Activated CD4-positive, alpha-beta T cell treated with anti-CD3 and anti-CD28 coated beads for 24 hours (primary cell): ENCODE results near the gene GRIK4.
"Not testable (repeated sequence)": the region's sequence is repeated elsewhere in the genome, so short reads cannot be mapped to it uniquely, and the experiment has no call there.

Source experiments
- DNase-seq, 2 donors: peaks; one replicate each; pipeline ENCODE4 v3.0.0-alpha.2; 2020; ENCODE audit warnings: low read depth in 2 of 2

The GRIK4 gene

DNA sequence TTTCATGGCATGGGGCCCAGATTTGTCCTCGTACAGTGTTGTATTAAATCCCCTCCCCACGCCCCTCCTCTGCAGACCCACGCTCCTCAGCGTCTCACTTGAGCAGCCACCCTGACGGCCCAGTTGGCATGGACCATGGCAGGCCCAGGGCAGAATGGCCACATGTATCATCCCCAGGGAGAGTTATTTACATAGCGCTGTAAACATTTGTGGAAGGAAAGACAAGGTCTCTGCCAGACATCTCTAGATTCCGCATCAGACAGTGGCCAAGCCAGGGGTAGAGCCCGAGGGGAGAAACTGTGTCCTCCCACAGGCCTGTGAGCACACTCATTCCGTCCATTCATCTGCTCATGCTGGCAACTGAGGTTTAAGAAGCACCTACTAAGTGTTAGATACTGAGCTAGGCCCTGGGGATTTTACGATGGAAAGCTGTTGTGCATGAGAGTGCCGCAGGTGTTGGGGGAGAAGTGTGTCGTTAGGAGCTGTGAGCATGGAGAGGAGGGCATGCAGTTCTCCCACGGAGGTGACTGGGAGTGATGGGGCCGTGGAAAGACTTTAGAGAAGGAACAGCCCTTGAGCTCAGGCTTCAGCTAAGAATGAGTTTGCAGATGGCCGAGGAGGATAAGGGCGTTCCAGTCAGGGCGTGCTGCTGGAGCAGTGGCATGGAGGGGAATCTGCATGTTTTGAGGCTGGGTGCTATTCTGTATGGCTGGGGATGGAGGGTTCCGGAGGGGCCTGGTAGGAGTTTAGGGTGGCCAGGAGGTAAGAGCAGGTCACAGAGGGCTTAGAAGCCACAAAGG, 94.9 kb downstream of the GRIK4 start:
- DNase-seq, result no peak

DNA sequence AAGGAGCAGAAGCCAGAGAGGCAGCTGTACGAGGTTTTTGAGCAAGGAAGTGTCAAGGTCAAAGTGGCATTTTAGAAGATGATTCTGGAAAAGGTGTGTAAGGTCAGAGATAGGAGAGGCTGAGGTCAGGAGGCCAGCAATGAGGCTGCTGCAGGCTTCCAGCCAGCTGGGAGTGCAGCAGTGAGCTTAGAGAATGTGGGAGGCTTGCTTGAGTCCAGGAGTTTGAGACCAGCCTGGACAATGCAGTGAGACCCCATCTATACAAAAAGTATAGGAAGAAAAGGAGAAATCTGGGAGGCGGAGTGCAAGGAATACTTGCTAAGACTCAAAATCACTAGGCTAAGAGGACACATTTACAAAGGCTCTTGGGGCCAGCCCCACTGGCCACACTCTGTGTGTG, 96.5 kb downstream of the GRIK4 start:
- DNase-seq, result no peak

DNA sequence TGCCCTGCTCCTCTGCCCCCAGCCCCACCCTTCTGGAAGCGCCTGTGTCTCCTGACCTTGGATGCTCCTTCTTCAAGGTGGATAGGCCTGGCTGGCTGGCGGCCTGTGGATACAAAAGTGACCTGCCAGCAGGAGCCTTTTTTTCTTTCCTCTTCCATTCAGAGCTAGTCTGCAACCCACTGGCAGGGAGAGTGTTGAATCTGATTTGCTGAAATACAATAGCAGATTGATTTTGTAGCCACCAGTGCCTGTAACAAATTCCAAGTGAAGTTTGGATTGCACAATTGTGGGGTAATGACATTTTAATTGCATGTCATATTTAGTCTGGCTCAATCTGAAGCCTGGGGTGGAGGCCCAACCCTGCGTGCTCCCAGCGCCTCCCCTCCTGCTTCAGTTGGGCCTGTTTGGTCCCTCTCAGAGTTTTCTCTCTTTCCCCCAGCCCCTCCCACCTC, 97.2 kb downstream of the GRIK4 start:
- no peak for DNase-seq

- no peak for DNase-seq
Observed at GRCh38 chr11:120610111-120610510, 98.6 kb downstream of the GRIK4 start.

- no peak for DNase-seq
Observed at GRCh38 chr11:120611581-120611980, 100.0 kb downstream of the GRIK4 start.

GRCh38 chr11:120612513-120613263, 101.1 kb downstream of the GRIK4 start:
- no peak for DNase-seq

DNA sequence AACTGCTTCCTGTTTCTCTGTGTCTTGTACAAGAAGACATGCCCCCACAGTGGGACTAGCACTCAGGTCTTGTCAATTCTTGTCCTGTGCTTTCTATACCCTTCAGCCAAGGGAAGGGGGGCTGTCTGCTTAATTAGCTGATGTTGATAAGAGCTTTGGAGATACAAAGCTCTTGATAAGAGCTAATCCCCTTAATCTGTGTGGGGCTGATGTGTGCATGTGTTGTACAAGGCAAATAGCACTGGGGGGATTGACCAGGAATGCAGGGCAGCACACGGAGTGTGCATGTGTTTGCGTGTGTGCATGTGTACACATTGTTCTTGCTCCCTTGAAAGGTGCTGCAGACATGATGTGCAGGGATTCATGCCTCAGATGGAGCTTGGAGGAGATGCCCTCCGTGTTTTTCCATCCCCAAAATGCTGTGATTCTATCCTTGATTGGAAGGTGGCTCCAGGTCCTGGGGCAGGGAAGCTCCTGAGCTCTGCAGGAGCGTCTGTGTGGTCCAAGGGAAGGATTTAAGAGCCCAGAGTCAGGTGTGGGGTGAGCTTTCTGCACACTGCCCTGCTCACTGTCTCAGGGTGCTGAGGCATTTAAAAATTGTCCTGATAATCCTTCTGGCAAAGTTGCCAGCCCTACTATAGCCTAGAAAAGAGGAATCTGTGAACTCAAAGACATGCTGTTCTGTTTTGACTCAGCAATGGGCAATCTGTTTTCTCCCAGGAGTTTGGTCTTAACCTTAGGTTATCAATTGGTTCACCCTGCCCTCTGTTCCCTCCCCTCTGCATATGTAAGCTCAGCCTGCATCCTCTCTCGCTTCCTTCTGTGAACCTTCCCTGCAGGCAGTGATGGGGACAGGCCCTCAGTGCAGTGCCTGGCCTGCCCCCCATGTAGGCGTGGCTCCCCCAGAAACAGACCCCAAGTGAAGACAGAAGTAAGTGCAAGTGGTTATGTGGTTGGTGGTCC, 102.0 kb downstream of the GRIK4 start:
- no peak for DNase-seq

GRCh38 chr11:120615391-120615790, 103.8 kb downstream of the GRIK4 start:
- DNase-seq, result no peak

DNA sequence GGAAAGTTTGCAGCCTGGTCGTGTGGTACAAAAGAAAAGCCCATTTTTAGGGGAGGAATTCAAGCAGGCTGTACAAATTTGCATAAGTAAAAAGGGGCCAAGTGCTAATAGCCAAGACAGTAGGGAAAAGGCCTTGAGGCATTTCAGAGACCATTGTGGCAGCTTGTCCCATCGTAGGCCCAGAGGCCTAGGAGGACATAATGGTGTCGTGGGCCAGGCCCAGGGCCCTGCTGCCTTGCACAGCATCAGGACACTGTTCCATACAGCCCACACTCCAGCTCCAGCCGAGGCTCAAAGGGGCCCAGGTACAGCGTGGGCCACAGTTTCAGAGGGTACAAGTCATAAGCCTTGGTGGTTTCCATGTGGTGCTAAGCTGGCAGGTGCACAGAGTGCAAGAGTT, 106.9 kb downstream of the GRIK4 start:
- DNase-seq, result no peak

DNA sequence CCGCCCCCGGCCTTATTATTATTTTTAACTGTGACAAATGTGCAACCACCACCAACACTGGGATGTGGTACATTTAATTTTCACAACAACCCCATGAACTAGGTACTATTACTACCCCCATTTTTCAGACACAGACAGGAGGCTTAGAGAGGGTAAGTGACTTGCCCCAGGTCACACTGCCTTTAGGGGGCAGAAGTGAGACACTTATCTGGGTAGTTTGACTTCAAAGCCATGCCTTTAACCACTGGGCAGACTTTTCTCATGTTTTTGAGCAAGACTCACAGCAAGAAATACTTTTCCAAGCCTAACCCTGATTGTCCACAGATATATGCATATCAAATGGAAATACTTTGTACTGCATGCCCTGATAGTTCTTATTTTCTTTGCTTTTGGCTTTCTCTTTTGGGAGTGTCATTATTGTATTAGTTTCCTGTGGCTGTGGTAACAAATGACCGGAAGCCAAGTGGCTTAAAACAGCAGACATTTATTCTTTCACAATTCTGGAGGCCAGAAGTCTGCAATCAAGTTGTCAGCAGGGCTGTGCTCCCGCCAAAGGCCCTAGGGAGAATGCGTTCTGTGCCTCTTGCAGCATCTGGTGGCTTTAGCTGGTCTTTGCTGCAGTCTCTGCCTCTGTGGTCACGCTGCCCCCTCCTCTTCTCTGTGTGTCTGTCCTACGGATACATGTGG, 110.8 kb downstream of the GRIK4 start:
- no peak for DNase-seq

- not testable (repeated sequence) for DNase-seq
Observed at GRCh38 chr11:120624992-120625391, 113.4 kb downstream of the GRIK4 start.

GRCh38 chr11:120625565-120625964, 114.0 kb downstream of the GRIK4 start:
- no peak for DNase-seq

GRCh38 chr11:120626791-120627190, 115.2 kb downstream of the GRIK4 start:
- DNase-seq, result no peak

- no peak for DNase-seq
Observed at GRCh38 chr11:120627327-120628163, 116.0 kb downstream of the GRIK4 start.

- no peak for DNase-seq
Observed at GRCh38 chr11:120629407-120630080, 118.0 kb downstream of the GRIK4 start.

- no peak for DNase-seq
Observed at GRCh38 chr11:120630122-120630521, 118.6 kb downstream of the GRIK4 start.

DNA sequence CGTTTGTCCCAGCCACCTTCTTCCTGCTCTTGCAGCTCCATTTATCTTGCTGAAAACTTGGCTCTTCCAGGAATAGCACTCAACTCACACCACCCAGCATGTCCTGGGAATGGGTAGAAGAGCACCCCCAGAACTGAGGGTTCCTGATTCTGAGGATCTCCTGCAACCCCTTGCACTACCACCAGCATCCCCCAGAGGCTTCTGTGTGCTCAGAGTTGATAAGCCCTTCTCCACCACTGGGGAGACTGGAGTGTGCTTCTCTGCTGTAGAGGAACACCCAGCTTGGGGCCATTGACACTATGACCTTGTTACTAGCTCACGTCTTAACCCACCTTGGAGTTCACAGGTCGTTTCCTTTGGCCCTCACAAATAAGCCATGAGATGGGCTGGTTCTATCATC, 121.0 kb downstream of the GRIK4 start:
- DNase-seq, result no peak

GRCh38 chr11:120633616-120634393, 122.3 kb downstream of the GRIK4 start:
- DNase-seq, result no peak

DNA sequence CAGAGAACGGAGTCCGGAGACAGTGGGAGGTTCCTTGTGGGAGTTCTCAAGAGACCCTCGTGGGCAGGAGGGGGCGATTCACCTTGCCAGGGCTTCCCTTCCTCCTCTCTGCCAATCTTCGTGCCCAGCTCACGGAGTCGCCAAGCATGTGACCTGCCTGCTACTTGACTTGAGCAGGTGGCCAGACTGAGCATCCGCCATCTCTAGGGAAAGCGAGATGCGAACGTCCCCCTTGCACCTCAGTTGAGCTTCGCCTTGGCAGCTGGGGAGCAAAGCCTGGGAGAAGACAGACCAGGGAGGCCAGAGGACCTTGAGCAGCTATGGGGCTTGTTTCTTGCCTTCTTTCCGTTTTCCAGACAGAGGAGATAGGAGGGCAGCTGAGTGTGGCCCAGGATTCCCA, 123.2 kb downstream of the GRIK4 start:
- DNase-seq, result no peak
